Mesodermal cell (in vitro differentiated cells): ENCODE data around the gene SPINT1.

Experiments
- H3K27ac ChIP-seq: 2 replicates; pipeline ENCODE4 v1.7.0; 2013; ENCODE audit warnings: mild to moderate bottlenecking, low read depth, low read length, moderate library complexity; ENCODE audit not compliant: severe bottlenecking
- H3K36me3 ChIP-seq: 2 replicates; pipeline ENCODE4 v1.7.1; 2013; ENCODE audit warnings: mild to moderate bottlenecking, low read length, moderate library complexity; ENCODE audit not compliant: control insufficient read depth, insufficient read depth
- H3K4me1 ChIP-seq: one replicate; pipeline ENCODE4 v1.7.1; 2013; ENCODE audit warnings: mild to moderate bottlenecking, low read length; ENCODE audit not compliant: insufficient read depth, control insufficient read depth, poor library complexity, severe bottlenecking
- H3K4me3 ChIP-seq: 2 replicates; pipeline ENCODE4 v1.7.0; 2013; ENCODE audit warnings: low read length, control low read depth, mild to moderate bottlenecking; ENCODE audit not compliant: insufficient read depth, poor library complexity, severe bottlenecking; ENCODE audit errors: extremely low read depth
- H3K9me3 ChIP-seq: 2 replicates; pipeline ENCODE4 v1.7.1; 2013; ENCODE audit warnings: mild to moderate bottlenecking, low read length, moderate library complexity; ENCODE audit not compliant: control insufficient read depth
- WGBS, 2 experiments: methylation state at CpG; one replicate each; pipeline ENCODE4 v1.1.5; 2013; ENCODE audit warnings: missing lambda C conversion rate in 2 of 2; ENCODE audit not compliant: insufficient coverage in 2 of 2; 5-methylcytosine and 5-hydroxymethylcytosine counted together

The SPINT1 gene

GRCh38 chr15:40893019-40893670, 49.3 kb downstream of the SPINT1 start:
- Histone ChIP-seq H3K4me1 (peaks cover 3% of the 10 kb centered on the region), H3K27ac (no peak overlapping the region), H3K4me3 (no peak overlapping the region), H3K36me3 (peaks cover 16% of the 10 kb centered on the region), H3K9me3 (no peaks in the 10 kb centered on the region)
- WGBS, 2 experiments, result 91 to 93% methylated on average over 17 to 22 of the region's 22 CpGs

- Histone ChIP-seq H3K4me3 (peak within 1 kb of the TSS; percentile 83), H3K4me1 (peaks cover 3% of the 10 kb centered on the region), H3K36me3 (peaks cover 25% of the 10 kb centered on the region), H3K9me3 (no peaks in the 10 kb centered on the region), H3K27ac (peak within 1 kb of the TSS; percentile 68)
- 6 to 8% methylated on average over 38 to 54 of the region's 55 CpGs for WGBS, 2 experiments
These were observed 50.2 kb downstream of the SPINT1 start, which contains the start of gene VPS18 for GRCh38 chr15:40893733-40894680. Gene VPS18 (plus strand): TSS chr15:40894450. CDS start chr15:40894769, 319 bp downstream.

- Histone ChIP-seq H3K36me3 (peaks cover 34% of the 10 kb centered on the region), H3K9me3 (no peaks in the 10 kb centered on the region), H3K27ac (peak overlapping the region; percentile 68), H3K4me1 (peaks cover 3% of the 10 kb centered on the region), H3K4me3 (peak overlapping the region; percentile 83)
- 1 to 2% methylated on average over 23 to 28 of the region's 33 CpGs for WGBS, 2 experiments
These were observed 51.0 kb downstream of the SPINT1 start for GRCh38 chr15:40894681-40895448.

- peaks cover 73% of the 10 kb centered on the region for H3K36me3 ChIP-seq
- peaks cover 3% of the 10 kb centered on the region for H3K4me1 ChIP-seq
- 97% methylated on average over 26 to 27 of the region's 33 CpGs for WGBS, 2 experiments
- no peaks in the 10 kb centered on the region for H3K9me3 ChIP-seq
- H3K27ac ChIP-seq, result no peak overlapping the region
- no peak overlapping the region for H3K4me3 ChIP-seq
These were observed 55.8 kb downstream of the SPINT1 start for GRCh38 chr15:40899536-40900207.

- no peak overlapping the region for H3K4me3 ChIP-seq
- peaks cover 4% of the 10 kb centered on the region for H3K4me1 ChIP-seq
- no peaks in the 10 kb centered on the region for H3K9me3 ChIP-seq
- peaks cover 81% of the 10 kb centered on the region for H3K36me3 ChIP-seq
- WGBS, 2 experiments, result 97% methylated on average over 35 of the region's 36 CpGs
- H3K27ac ChIP-seq, result no peak overlapping the region
These were observed 56.6 kb downstream of the SPINT1 start for GRCh38 chr15:40900256-40901052.

- Histone ChIP-seq H3K4me1 (peaks cover 6% of the 10 kb centered on the region), H3K4me3 (no peak overlapping the region), H3K9me3 (no peaks in the 10 kb centered on the region), H3K27ac (no peak overlapping the region), H3K36me3 (peaks cover 78% of the 10 kb centered on the region)
- 80 to 95% methylated on average over 4 to 5 of the region's 5 CpGs for WGBS, 2 experiments
These were observed 57.2 kb downstream of the SPINT1 start for GRCh38 chr15:40901053-40901443.

- H3K9me3 ChIP-seq, result no peaks in the 10 kb centered on the region
- H3K27ac ChIP-seq, result no peak overlapping the region
- H3K36me3 ChIP-seq, result peaks cover 72% of the 10 kb centered on the region
- no peak overlapping the region for H3K4me3 ChIP-seq
- peaks cover 17% of the 10 kb centered on the region for H3K4me1 ChIP-seq
- WGBS, 2 experiments, result 93 to 95% methylated on average over 27 to 30 of the region's 33 CpGs
These were observed 59.0 kb downstream of the SPINT1 start for GRCh38 chr15:40902605-40903561.

GRCh38 chr15:40904552-40905201, 60.8 kb downstream of the SPINT1 start:
- H3K36me3 ChIP-seq, result peaks cover 55% of the 10 kb centered on the region
- H3K9me3 ChIP-seq, result no peaks in the 10 kb centered on the region
- peaks cover 17% of the 10 kb centered on the region for H3K4me1 ChIP-seq
- WGBS, 2 experiments, result 90 to 94% methylated on average over 6 to 7 of the region's 7 CpGs
- no peak overlapping the region for H3K4me3 ChIP-seq
- no peak overlapping the region for H3K27ac ChIP-seq
